GM12875 (cell line): Measurements from ENCODE around the gene UBE2C.

Source experiments
- H3K4me3 ChIP-seq: one replicate; pipeline ENCODE4 v1.5.1; 2011; ENCODE audit warnings: low read depth, low read length, control low read depth
- CTCF ChIP-seq: IDR thresholded peaks from 2 replicates; pipeline ENCODE4 v1.5.1; 2011; ENCODE audit warnings: low read depth, mild to moderate bottlenecking, control low read depth, inconsistent platforms, low read length, moderate library complexity, borderline replicate concordance; ENCODE audit not compliant: insufficient read depth

Gene UBE2C

GRCh38 chr20:45841407-45842129 lies 29.1 kb downstream of the UBE2C start:
- no peak overlapping the region for H3K4me3 ChIP-seq
- no peak for TF ChIP-seq CTCF

GRCh38 chr20:45842169-45842812 lies 29.8 kb downstream of the UBE2C start:
- no peak overlapping the region for H3K4me3 ChIP-seq
- no peak for TF ChIP-seq CTCF

GRCh38 chr20:45843506-45843905 lies 31.1 kb downstream of the UBE2C start:
- H3K4me3 ChIP-seq: no peak overlapping the region
- no peak for TF ChIP-seq CTCF

- TF ChIP-seq CTCF: no peak
- no peak overlapping the region for H3K4me3 ChIP-seq
These were observed 33.0 kb downstream of the UBE2C start for GRCh38 chr20:45845452-45845851.

- no peak overlapping the region for H3K4me3 ChIP-seq
- no peak for TF ChIP-seq CTCF
These were observed 36.0 kb downstream of the UBE2C start for GRCh38 chr20:45848421-45848820.

- H3K4me3 ChIP-seq: no peak overlapping the region
- TF ChIP-seq CTCF: no peak
These were observed 36.6 kb downstream of the UBE2C start for GRCh38 chr20:45848969-45849582.
